T47D (cell line): ENCODE measurements around the gene RGMA.

Source experiments
- DNase-seq, 2 experiments: peaks; one replicate each; pipeline versions ENCODE4 v3.0.0 to v3.0.0-alpha.2; 2011 to 2012; ENCODE audit warnings: low read depth in 1 of 2, low spot score in 1 of 2
- JUND ChIP-seq: IDR thresholded peaks from 2 replicates; pipeline ENCODE4 v1.6.1; 2012; ENCODE audit warnings: low read depth
- in situ Hi-C: cut with HindIII; loops from 2 replicates; pipeline ENCODE4 v1.10.0; 2016; ENCODE audit warnings: low sequenced_read_pairs, low pct_unique_long_range_greater_than_20kb

RGMA gene

DNA sequence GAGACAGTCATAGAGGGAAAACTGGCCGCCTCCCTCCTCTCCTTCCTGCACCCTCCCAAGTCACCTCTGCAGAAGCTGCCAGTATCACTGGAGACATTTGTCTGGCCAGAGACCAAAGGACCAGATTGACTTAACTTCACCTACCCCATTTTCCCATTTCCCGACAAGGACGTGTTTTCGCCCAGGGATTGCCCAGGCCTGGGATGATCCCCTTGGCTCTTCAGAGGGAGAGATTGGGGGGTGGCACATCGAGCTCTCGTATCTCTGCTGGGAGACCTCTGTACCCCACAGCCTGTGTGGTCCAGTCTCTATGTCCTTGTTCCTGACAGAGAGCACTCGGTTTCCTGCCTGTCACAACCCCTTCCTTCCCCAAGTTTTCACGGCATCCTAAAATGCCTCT lies 31.4 kb downstream of the RGMA start:
- in situ Hi-C loops: no loop called here
- TF ChIP-seq JUND: no peak
- no peak for DNase-seq

DNA sequence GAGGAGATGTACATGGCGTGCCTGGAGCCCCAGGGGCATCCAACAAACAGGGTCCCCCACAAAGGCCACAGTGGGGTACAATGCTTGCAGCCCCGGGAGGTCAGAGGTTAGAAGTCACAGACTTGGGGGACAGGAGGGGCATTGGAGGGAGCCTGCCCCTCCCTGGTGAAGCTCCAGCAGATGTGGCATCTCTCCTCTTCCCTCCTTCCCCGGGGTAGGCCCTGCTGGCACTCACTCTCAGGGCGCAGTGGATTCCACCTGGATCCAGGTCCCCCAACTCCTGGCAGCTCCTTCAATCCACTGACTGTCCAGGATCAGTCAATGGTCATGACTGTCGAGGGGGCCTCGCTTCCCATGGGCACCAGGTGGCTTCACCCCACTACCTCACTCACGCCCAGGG lies 32.2 kb downstream of the RGMA start:
- in situ Hi-C loops: no loop called here
- DNase-seq: no peak
- no peak for TF ChIP-seq JUND

DNA sequence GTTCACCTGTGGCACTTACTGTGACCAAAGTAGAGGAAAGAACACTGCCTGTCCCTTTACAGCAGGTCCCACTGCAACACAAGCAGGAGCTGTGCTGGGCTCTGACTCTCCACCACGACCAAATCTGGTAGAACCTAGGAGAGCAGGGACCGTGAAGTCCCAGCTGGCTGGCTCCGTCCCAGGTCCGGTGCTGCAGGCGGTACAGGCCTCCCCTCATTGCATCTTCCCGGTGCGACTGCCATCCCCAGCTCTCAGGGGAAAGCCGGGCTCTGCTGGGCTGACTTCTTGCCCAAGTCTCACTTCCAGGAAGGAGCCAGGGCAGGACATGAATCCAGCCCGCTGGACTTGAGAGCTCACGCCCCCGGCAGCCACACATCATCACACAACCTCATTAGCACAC lies 33.8 kb downstream of the RGMA start:
- TF ChIP-seq JUND: no peak
- no peak for DNase-seq
- in situ Hi-C loops: no loop called here

DNA sequence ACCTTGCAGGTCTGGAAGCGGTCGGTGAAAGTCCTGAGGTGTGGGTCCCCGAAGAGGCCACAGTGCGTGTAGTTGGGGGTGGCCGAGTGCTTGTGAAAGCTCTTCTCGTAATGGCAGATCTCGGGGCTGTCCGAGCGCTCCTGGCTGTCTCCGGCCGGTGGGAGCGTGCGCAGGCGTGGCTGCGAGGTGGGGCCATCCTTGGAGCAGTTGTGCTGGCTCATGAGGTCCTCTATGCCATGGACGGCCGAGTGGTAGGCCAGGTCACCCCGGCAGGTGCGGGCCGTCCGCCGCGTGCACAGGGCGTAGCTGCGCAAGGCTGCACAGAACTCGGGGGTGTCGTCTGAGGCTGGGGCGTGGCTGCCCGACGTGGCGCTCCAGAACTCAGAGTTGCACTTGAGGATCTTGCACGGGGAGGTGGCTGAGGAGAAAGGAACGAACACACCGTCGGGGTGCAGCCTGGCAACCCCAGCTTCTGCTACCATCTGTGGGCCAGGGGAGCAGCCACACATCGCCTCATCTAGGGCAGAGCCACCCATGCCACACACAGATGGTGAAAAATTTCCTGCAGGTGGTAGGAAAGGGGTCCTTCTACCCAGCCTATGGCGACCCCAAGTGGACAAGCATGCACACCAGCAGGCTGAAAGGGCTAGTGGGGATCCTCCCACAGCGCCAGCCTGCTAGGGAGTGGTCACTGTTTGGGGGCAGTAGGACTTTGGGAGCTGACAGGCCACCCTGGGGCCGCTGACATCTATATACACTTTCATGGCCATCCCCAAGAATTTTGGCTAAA lies 36.7 kb downstream of the RGMA start:
- in situ Hi-C loops: no loop called here
- no peak for DNase-seq
- TF ChIP-seq JUND: no peak

DNA sequence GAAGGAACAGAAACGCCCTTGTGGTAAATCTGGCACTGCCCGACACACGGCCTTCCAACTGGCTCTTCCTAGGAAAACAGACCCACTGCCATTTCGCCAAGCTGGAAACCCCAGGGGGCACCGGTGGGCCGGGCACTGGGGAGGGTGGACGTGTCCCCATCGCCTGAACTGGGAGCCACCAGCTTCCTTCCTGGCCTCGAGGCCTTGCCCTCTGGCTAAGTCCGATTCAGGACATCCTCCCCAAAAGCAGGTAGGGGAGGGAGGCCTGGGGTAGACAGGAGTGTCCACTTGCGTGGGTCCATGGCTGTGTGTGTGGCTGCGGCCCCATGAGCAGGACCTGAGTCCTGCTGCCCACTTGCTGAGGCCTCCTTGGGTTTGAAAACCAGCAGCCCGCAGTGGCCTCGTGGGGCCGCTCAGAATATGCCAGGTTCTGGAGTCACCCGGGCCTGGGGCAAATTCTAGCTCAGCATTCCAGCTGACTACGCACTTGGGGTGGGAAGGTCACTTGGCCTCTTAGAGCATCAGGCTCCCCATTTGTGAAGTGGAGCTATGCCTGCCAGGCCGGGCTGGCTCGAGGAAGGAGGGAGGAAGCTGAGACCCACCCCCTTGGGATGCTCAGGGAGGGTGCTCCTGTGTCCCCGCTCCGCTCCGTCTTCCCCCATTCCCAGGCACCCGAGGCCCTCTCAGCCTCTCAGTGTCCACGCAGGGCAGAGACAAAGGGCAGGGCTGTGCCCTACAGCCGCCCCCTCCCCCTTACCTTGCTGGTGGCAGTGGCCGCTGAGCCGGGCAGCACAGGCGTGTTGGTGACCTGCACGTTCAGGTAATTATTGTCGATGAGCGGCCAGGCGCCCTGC lies 37.5 kb downstream of the RGMA start:
- in situ Hi-C loops: no loop called here
- TF ChIP-seq JUND: no peak
- no peak for DNase-seq

DNA sequence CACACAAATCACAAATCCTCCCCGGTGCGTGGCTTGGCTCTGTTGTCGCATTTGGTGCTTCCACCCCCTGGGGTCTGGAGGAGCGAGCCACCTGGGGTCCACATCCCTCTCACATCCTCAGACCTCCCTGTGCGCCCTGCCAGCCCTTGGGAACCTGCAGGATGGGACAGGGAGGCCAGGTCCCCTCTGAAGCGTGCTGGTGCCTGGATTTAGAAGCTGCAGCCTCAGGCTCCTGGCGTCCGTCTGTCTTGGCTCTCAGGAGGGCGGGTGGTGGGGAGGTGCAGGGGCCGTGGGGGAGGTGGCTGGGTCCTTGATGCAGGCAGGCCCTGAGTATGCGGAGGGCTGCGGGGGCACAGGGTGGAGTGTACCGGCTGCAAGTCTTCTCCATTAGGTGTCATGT lies 38.4 kb downstream of the RGMA start:
- TF ChIP-seq JUND: no peak
- in situ Hi-C loops: no loop called here
- DNase-seq: no peak

DNA sequence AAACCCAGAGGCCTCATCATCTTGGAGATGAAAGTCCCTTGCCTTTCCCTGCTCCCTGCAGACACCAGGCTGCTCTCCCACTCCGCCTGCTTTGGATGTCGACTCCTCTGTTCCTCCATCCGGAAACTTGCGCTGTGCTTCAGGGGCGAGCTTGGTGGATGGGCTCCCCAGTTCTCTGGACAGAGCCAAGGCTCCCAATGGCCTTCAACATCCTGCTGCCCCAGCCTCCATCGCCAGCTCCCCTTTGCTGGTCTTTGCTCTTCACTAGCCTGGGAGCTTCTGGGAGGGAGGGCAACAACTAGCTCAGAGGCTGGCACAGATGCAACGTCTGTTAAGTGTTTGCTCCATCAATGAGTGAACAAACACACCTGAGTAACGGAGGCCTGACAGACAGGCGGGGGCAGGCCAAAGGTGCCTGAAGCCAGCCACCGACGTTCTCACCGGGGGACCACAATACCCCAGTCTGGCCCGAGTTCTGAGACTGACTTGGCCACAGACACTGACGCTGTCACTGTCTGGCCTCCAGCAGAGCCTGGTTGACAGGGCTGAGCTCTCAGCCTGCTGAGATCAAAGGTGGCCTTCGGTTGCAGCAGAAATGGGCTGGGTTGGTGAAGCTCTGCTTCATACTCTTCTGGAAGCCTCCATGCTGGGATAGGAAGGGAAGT lies 39.0 kb downstream of the RGMA start:
- no peak for DNase-seq
- in situ Hi-C loops: no loop called here
- no peak for TF ChIP-seq JUND

DNA sequence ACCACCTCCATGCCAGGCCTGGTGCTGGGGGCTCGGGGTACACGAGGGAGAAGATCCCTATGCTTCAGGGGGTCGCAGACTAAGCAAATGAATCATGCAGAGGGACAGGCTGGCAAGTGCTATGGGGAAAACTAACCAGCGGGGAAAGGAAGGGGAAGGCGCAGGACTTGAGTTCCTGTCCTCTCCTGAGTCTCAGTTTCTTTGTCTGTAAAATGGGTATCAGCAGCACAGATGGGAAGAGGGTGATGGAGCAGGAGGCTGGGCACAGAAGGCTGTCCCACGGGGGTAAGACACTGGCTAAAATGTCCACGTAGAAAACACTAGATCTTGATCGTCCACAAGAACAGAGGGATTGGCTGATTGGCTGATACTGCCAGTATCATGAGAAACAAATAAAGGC lies 39.8 kb downstream of the RGMA start:
- in situ Hi-C loops: no loop called here
- DNase-seq: no peak
- no peak for TF ChIP-seq JUND

DNA sequence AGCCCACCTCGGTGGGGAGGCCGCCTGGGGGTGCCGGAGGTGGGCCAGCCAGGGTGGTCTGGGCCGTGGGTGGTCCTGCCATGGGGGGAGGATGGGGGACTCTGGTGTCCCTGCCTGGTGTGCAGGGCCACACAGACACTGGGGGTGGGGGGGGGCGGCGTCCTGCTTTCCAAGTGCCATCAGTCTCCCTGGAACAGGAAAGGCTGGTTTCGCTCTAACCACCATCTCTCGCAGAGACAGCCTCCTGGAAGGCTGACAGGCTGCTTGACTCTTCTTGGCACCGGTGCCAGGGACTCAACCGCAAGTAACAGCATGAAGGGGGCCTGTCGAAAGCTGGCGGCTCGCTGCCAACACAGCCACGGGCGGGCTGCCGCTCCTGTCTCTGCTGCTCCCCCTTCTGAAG lies 40.3 kb downstream of the RGMA start:
- no peak for TF ChIP-seq JUND
- in situ Hi-C loops: no loop called here
- DNase-seq: peak; percentile 51 to 73

DNA sequence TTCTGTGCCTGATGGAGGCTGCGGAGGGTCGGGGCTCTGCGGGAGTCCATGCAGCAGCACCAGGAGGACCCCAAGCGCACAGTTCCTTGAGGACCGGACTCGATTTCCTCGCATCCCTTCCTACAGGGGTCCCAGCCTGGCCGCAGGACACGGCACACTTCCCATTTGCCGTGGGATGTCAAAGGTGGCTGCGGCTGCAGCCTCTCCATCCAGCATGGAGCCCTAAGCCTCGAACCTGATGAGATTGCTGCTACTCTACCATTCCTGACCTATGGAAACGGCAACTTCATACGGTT lies 40.6 kb downstream of the RGMA start:
- in situ Hi-C loops: no loop called here
- DNase-seq: no peak
- TF ChIP-seq JUND: no peak

DNA sequence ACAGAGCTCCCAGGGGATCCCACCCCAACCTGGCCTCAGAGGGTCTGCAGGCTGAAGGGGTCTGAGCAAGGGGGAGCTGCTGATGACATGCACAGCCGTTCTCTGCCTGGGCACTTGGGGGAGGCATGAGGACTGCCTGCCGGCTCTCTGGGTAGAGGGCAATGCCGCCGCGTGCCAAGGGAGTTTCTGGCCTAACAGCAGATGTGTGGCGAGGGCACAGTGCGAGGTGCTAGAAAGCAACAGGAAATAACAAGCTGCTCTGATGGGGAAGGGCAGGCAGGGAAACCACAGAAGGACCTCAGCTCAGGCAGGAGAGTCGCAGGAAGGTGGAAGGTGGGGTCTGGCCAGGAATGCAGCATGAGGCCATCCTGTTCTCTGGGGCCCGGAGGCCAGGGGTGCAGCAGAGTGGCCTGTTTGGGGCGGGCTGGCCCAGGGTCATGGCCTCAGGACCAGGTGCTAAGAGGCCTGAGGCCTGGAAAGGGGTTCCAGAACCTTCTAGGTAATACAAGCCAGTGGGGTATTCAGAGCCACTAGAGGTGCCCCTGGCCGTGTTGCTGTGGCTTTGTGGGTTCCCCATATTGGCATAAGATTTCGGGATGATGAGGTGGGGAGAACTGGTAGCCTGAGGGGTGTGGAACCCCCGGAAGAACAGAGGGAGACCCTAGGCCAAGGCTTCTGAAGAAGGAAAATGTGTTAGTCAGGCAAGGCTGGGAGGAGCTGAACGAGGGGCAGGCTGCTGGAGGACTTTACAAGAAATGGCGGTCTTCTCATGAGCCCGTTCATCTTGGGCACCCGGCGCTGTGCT lies 41.2 kb downstream of the RGMA start:
- DNase-seq: no peak
- TF ChIP-seq JUND: no peak
- in situ Hi-C loops: no loop called here

DNA sequence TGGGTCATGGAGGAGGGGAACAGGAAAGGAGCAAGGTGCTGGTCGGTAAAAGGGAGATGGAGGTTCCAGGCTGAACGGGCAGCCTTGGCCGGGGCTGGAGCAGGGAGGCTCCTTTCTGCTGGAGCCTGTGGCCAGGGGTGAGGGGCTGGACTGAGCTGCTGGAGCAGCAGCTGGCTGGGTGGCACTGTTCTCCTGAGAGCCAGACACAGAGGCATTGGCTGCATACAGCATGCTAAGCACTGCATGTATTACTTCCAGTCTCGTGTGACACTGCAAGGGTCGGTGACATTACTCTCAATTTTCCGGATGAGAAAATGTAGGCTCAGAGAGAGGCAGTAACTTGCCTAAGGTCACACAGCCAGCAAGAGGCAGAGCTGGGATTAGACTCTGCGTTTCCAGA lies 42.3 kb downstream of the RGMA start:
- TF ChIP-seq JUND: no peak
- in situ Hi-C loops: no loop called here
- DNase-seq: no peak
